Neural progenitor cell (in vitro differentiated cells): Measurements from ENCODE around the gene ELANE.

Source experiments
- CTCF ChIP-seq: fragments of 200-600 bp; sonication (generic); IDR thresholded peaks from 2 replicates; pipeline ENCODE4 v1.5.1; 2017; ENCODE audit warnings: antibody characterized with exemption, mild to moderate bottlenecking
- EZH2 ChIP-seq: fragments of 200-600 bp; sonication (generic); IDR thresholded peaks from 2 replicates; pipeline ENCODE4 v1.6.1; 2017; ENCODE audit warnings: antibody characterized with exemption, mild to moderate bottlenecking, moderate library complexity
- EZH2phosphoT487 ChIP-seq: fragments of 200-600 bp; sonication (generic); IDR thresholded peaks from 2 replicates; pipeline ENCODE4 v1.6.1; 2017; ENCODE audit warnings: antibody characterized with exemption

- TF ChIP-seq CTCF, result no peak
- TF ChIP-seq EZH2, result no peak
- TF ChIP-seq EZH2phosphoT487, result no peak
Measured at GRCh38 chr19:808423-808775, 43.7 kb upstream of the ELANE start.
